ENCODE results near the gene PEX14.

The PEX14 gene

GRCh38 chr1:10613861-10614260 is 139.1 kb downstream of the PEX14 start:
- H3K27me3 ChIP-seq (ENCODE audit: control insufficient read depth, insufficient read depth, low read length): no peaks in the 10 kb centered on the region
- no peak overlapping the region for H3K4me3 ChIP-seq (ENCODE audit: low read depth, low read length)
- H3K9ac ChIP-seq (ENCODE audit: low read depth, low read length): no peak overlapping the region
- H3K36me3 ChIP-seq (ENCODE audit: control insufficient read depth, insufficient read depth, low read length): no peaks in the 10 kb centered on the region
- H3K4me1 ChIP-seq (ENCODE audit: control insufficient read depth, insufficient read depth, low read length): peaks cover 11% of the 10 kb centered on the region
- H3K9me3 ChIP-seq (ENCODE audit: control insufficient read depth, insufficient read depth, low read length): no peaks in the 10 kb centered on the region
- no peak overlapping the region for H3K27ac ChIP-seq (ENCODE audit: low read depth, low read length)

- H3K4me1 ChIP-seq (ENCODE audit: control insufficient read depth, insufficient read depth, low read length): peaks cover 11% of the 10 kb centered on the region
- no peaks in the 10 kb centered on the region for H3K27me3 ChIP-seq (ENCODE audit: control insufficient read depth, insufficient read depth, low read length)
- no peaks in the 10 kb centered on the region for H3K36me3 ChIP-seq (ENCODE audit: control insufficient read depth, insufficient read depth, low read length)
- H3K27ac ChIP-seq (ENCODE audit: low read depth, low read length): no peak overlapping the region
- no peak overlapping the region for H3K9ac ChIP-seq (ENCODE audit: low read depth, low read length)
- no peak overlapping the region for H3K4me3 ChIP-seq (ENCODE audit: low read depth, low read length)
- H3K9me3 ChIP-seq (ENCODE audit: control insufficient read depth, insufficient read depth, low read length): no peaks in the 10 kb centered on the region
Observed at GRCh38 chr1:10614377-10615225, 139.9 kb downstream of the PEX14 start.

GRCh38 chr1:10615332-10615731 is 140.6 kb downstream of the PEX14 start:
- no peaks in the 10 kb centered on the region for H3K36me3 ChIP-seq (ENCODE audit: control insufficient read depth, insufficient read depth, low read length)

GRCh38 chr1:10615932-10616671 is 141.4 kb downstream of the PEX14 start:
- Histone ChIP-seq H3K4me1 (ENCODE audit: control insufficient read depth, insufficient read depth, low read length) (peaks cover 11% of the 10 kb centered on the region), H3K9ac (ENCODE audit: low read depth, low read length) (no peak overlapping the region), H3K27ac (ENCODE audit: low read depth, low read length) (no peak overlapping the region), H3K27me3 (ENCODE audit: control insufficient read depth, insufficient read depth, low read length) (no peaks in the 10 kb centered on the region), H3K36me3 (ENCODE audit: control insufficient read depth, insufficient read depth, low read length) (no peaks in the 10 kb centered on the region), H3K9me3 (ENCODE audit: control insufficient read depth, insufficient read depth, low read length) (no peaks in the 10 kb centered on the region), H3K4me3 (ENCODE audit: low read depth, low read length) (no peak overlapping the region)

More at GRCh38 chr1:10615332-10615731, 140.6 kb downstream of the PEX14 start:
- no peaks in the 10 kb centered on the region for H3K27me3 ChIP-seq (ENCODE audit: control insufficient read depth, insufficient read depth, low read length)
- H3K9me3 ChIP-seq (ENCODE audit: control insufficient read depth, insufficient read depth, low read length): no peaks in the 10 kb centered on the region
- H3K4me3 ChIP-seq (ENCODE audit: low read depth, low read length): no peak overlapping the region
- H3K9ac ChIP-seq (ENCODE audit: low read depth, low read length): no peak overlapping the region
- H3K4me1 ChIP-seq (ENCODE audit: control insufficient read depth, insufficient read depth, low read length): peaks cover 11% of the 10 kb centered on the region
- no peak overlapping the region for H3K27ac ChIP-seq (ENCODE audit: low read depth, low read length)

- peaks cover 11% of the 10 kb centered on the region for H3K4me1 ChIP-seq (ENCODE audit: control insufficient read depth, insufficient read depth, low read length)
- no peak overlapping the region for H3K4me3 ChIP-seq (ENCODE audit: low read depth, low read length)
- H3K9ac ChIP-seq (ENCODE audit: low read depth, low read length): no peak overlapping the region
- H3K9me3 ChIP-seq (ENCODE audit: control insufficient read depth, insufficient read depth, low read length): no peaks in the 10 kb centered on the region
- H3K27me3 ChIP-seq (ENCODE audit: control insufficient read depth, insufficient read depth, low read length): no peaks in the 10 kb centered on the region
- H3K27ac ChIP-seq (ENCODE audit: low read depth, low read length): no peak overlapping the region
- no peaks in the 10 kb centered on the region for H3K36me3 ChIP-seq (ENCODE audit: control insufficient read depth, insufficient read depth, low read length)
Observed at GRCh38 chr1:10616696-10617095, 141.9 kb downstream of the PEX14 start.

GRCh38 chr1:10617318-10617717 is 142.6 kb downstream of the PEX14 start:
- H3K9ac ChIP-seq (ENCODE audit: low read depth, low read length): no peak overlapping the region
- no peaks in the 10 kb centered on the region for H3K36me3 ChIP-seq (ENCODE audit: control insufficient read depth, insufficient read depth, low read length)
- H3K27me3 ChIP-seq (ENCODE audit: control insufficient read depth, insufficient read depth, low read length): no peaks in the 10 kb centered on the region
- no peak overlapping the region for H3K4me3 ChIP-seq (ENCODE audit: low read depth, low read length)
- no peaks in the 10 kb centered on the region for H3K9me3 ChIP-seq (ENCODE audit: control insufficient read depth, insufficient read depth, low read length)
- no peak overlapping the region for H3K27ac ChIP-seq (ENCODE audit: low read depth, low read length)
- H3K4me1 ChIP-seq (ENCODE audit: control insufficient read depth, insufficient read depth, low read length): peaks cover 11% of the 10 kb centered on the region

GRCh38 chr1:10617931-10618885 is 143.5 kb downstream of the PEX14 start:
- Histone ChIP-seq H3K27ac (ENCODE audit: low read depth, low read length) (no peak overlapping the region), H3K4me1 (ENCODE audit: control insufficient read depth, insufficient read depth, low read length) (peaks cover 11% of the 10 kb centered on the region), H3K36me3 (ENCODE audit: control insufficient read depth, insufficient read depth, low read length) (no peaks in the 10 kb centered on the region), H3K9ac (ENCODE audit: low read depth, low read length) (no peak overlapping the region), H3K27me3 (ENCODE audit: control insufficient read depth, insufficient read depth, low read length) (no peaks in the 10 kb centered on the region), H3K9me3 (ENCODE audit: control insufficient read depth, insufficient read depth, low read length) (no peaks in the 10 kb centered on the region), H3K4me3 (ENCODE audit: low read depth, low read length) (no peak overlapping the region)

GRCh38 chr1:10620776-10621175 is 146.0 kb downstream of the PEX14 start:
- H3K9ac ChIP-seq (ENCODE audit: low read depth, low read length): no peak overlapping the region
- H3K27me3 ChIP-seq (ENCODE audit: control insufficient read depth, insufficient read depth, low read length): no peaks in the 10 kb centered on the region
- H3K4me3 ChIP-seq (ENCODE audit: low read depth, low read length): no peak overlapping the region
- no peaks in the 10 kb centered on the region for H3K9me3 ChIP-seq (ENCODE audit: control insufficient read depth, insufficient read depth, low read length)
- H3K27ac ChIP-seq (ENCODE audit: low read depth, low read length): no peak overlapping the region
- 0 out of 2 replicates have a peak, but pooled peaks cover 1% of the 10 kb centered on the region for H3K4me1 ChIP-seq (ENCODE audit: control insufficient read depth, insufficient read depth, low read length)
- peaks cover 11% of the 10 kb centered on the region; the same call in 1 of the 2 replicates for H3K36me3 ChIP-seq (ENCODE audit: control insufficient read depth, insufficient read depth, low read length)

- Histone ChIP-seq H3K36me3 (ENCODE audit: control insufficient read depth, insufficient read depth, low read length) (peaks cover 11% of the 10 kb centered on the region; the same call in 1 of the 2 replicates), H3K4me3 (ENCODE audit: low read depth, low read length) (no peak overlapping the region), H3K27ac (ENCODE audit: low read depth, low read length) (no peak overlapping the region), H3K9me3 (ENCODE audit: control insufficient read depth, insufficient read depth, low read length) (no peaks in the 10 kb centered on the region), H3K4me1 (ENCODE audit: control insufficient read depth, insufficient read depth, low read length) (no peaks in the 10 kb centered on the region), H3K27me3 (ENCODE audit: control insufficient read depth, insufficient read depth, low read length) (no peaks in the 10 kb centered on the region), H3K9ac (ENCODE audit: low read depth, low read length) (no peak overlapping the region)
Observed at GRCh38 chr1:10621906-10622305, 147.2 kb downstream of the PEX14 start.

- no peaks in the 10 kb centered on the region for H3K4me1 ChIP-seq (ENCODE audit: control insufficient read depth, insufficient read depth, low read length)
- no peaks in the 10 kb centered on the region for H3K27me3 ChIP-seq (ENCODE audit: control insufficient read depth, insufficient read depth, low read length)
- no peak overlapping the region for H3K4me3 ChIP-seq (ENCODE audit: low read depth, low read length)
- H3K27ac ChIP-seq (ENCODE audit: low read depth, low read length): no peak overlapping the region
- H3K9me3 ChIP-seq (ENCODE audit: control insufficient read depth, insufficient read depth, low read length): no peaks in the 10 kb centered on the region
- peaks cover 11% of the 10 kb centered on the region; the same call in 1 of the 2 replicates for H3K36me3 ChIP-seq (ENCODE audit: control insufficient read depth, insufficient read depth, low read length)
- no peak overlapping the region for H3K9ac ChIP-seq (ENCODE audit: low read depth, low read length)
Observed at GRCh38 chr1:10622910-10623685, 148.3 kb downstream of the PEX14 start.
